Stimulated activated CD8-positive, alpha-beta memory T cell treated with anti-CD3 and anti-CD28 coated beads, Interleukin-7, amount 100 ng/mL, for 1 hour (primary cell): Measurements from ENCODE around the gene PAX2.

ENCODE experiments used
- DNase-seq, 2 donors: peaks; one replicate each; pipeline ENCODE4 v3.0.0-alpha.2; 2020; ENCODE audit warnings: low read depth in 2 of 2

Gene PAX2

GRCh38 chr10:100817268-100817839 is 72.0 kb downstream of the PAX2 start:
- DNase-seq = no peak

GRCh38 chr10:100819424-100819823 is 74.0 kb downstream of the PAX2 start:
- no peak for DNase-seq

GRCh38 chr10:100823194-100823593 is 77.8 kb downstream of the PAX2 start:
- DNase-seq = no peak

GRCh38 chr10:100824886-100825285 is 79.5 kb downstream of the PAX2 start:
- DNase-seq = no peak

GRCh38 chr10:100825325-100825875 is 80.0 kb downstream of the PAX2 start:
- no peak for DNase-seq

GRCh38 chr10:100826031-100826651 is 80.8 kb downstream of the PAX2 start:
- DNase-seq = no peak

GRCh38 chr10:100826661-100826982 is 81.2 kb downstream of the PAX2 start:
- no peak for DNase-seq

GRCh38 chr10:100826983-100827818 is 81.8 kb downstream of the PAX2 start:
- DNase-seq = no peak

- DNase-seq = no peak
Measured at GRCh38 chr10:100827819-100828737, 82.7 kb downstream of the PAX2 start.

GRCh38 chr10:100828738-100829096 is 83.3 kb downstream of the PAX2 start:
- DNase-seq = no peak

- DNase-seq = no peak
Measured at GRCh38 chr10:100829097-100829870, 83.9 kb downstream of the PAX2 start.

- no peak for DNase-seq
Measured at GRCh38 chr10:100829933-100830727, 84.7 kb downstream of the PAX2 start.

GRCh38 chr10:100830728-100831111 is 85.3 kb downstream of the PAX2 start:
- no peak for DNase-seq

GRCh38 chr10:100831742-100832141 is 86.4 kb downstream of the PAX2 start:
- no peak for DNase-seq

- no peak for DNase-seq
Measured at GRCh38 chr10:100835810-100836209, 90.4 kb downstream of the PAX2 start.

GRCh38 chr10:100836891-100837290 is 91.5 kb downstream of the PAX2 start:
- no peak for DNase-seq

- DNase-seq = no peak
Measured at GRCh38 chr10:100837300-100837699, 91.9 kb downstream of the PAX2 start.

GRCh38 chr10:100838986-100839385 is 93.6 kb downstream of the PAX2 start:
- no peak for DNase-seq

GRCh38 chr10:100841528-100841927 is 96.1 kb downstream of the PAX2 start:
- DNase-seq = no peak

- no peak for DNase-seq
Measured at GRCh38 chr10:100847440-100847839, 102.1 kb downstream of the PAX2 start.
